ENCODE results near the gene NNMT.
"Not testable (repeated sequence)": the region's sequence is repeated elsewhere in the genome, so short reads cannot be mapped to it uniquely, and the experiment has no call there.

Gene NNMT

DNA sequence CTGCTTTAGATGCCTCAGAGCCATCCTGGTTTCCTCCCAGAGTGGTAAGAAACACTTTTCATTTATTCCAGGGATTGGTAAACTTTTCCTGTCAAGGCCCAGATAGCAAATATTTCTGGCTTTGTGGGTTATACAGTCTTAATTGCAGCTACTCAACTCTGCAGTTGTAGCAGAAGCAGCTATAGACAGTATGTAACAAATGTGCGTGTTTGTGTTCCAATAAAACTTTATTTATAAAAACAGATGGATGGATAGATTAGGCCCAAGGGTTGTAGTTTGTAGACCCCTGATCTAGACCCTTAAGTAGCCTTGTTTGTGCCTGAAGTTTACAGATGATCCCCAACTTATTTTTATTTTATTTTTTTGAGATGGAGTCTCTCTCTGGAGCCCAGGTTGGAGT is 17.9 kb downstream of the NNMT start:
- no peak for DNase-seq

DNA sequence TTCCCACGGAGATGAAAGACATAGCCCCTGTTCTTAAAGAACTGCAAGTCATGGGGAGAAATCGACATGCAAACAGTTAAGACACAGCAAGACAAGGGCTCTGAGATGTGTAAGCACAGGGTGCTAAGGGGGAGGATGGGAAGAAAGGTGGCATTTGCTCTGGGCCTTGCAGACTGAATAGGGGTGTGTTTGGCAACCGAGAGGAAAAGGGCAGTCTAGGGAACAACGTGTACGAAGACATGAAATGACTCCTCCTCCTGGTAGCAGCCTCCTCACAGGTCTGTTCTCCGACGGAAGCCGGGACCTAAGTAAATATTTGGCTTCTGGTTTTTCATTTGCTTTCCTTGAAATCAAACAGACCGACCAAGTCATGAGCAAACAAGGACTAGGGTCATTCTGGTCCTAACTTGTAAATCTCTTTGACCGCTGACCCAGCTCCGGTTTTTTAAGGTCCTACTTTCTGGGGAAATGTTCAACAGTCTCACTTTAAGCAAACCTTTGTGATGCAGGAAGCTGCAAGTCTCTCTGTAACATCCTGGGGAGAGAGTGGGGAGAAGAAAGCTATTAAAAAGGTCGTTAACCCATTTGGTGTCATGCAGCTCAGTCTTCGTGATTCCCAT is 19.7 kb downstream of the NNMT start:
- DNase-seq = no peak

DNA sequence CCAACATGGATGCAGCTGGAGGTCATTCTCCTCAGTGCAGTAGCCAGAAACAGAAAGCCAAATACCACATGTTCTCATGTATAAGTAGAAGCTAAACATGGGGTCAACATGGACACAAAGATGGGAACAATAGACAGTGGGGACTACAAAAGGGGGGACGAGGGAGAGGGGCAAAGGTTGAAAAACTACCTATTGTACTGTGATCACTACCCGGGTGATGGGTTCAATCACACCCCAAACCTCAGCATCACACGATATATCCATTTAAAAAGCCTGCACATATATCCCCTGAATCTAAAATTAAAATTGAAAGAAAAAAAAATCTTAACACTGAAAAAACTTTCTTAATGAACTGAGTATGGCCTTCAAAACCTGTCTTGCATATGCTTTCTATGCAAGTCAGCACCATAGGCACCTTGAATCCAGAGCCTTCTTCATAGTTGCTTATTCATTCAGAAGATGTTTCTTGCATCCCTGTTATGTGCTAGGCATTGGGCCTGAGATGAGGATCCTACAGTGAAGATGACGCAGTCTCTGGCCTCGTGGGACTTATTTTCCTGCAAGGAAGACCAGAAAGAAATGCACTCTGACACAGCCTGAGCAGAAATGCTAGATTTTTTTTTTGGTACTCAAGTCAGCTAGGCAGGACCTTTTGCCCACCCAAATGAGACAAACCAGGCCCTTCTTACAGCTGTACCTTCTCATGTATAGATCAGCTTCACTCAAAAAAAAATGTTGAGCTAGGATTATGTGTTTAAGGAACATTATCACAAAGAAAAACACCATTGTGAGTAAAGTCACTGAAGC is 21.0 kb downstream of the NNMT start:
- no peak for DNase-seq

DNA sequence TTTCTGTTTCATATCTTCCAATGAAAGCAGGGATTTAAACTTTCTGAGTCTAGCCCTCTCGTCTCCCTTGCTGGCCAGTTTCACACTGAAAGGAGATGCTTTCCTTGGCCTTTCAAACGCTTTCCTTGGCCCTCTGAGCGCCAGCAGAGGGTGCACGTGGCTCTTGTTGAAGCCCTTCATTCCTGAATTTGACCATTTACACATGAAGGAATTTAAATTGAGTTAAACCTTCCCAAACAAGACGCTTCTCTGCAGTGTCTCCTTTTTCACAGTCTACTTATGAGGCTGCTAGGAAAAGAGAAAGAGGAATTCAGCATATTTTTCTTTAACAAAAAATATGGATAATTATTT is 21.6 kb downstream of the NNMT start:
- no peak for DNase-seq

DNA sequence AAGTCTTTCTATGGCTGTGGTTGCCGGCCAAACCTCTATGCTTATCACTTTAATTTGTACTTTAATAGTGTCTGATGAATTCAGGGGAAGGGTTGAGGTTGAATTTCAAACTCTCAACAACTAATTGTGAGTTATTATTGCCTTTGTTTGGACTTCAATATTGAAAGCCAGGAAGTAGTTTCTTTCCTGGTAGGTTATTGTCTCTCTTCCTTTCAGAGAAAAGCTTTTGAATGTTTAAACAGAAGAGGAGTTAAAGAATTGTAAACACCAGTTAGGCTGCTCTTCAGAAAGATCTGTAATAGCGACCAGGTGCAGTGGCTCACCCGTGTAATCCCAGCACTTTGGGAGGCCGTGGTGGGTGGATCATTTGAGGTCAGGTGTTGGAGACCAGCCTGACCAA is 22.2 kb downstream of the NNMT start:
- DNase-seq = no peak

DNA sequence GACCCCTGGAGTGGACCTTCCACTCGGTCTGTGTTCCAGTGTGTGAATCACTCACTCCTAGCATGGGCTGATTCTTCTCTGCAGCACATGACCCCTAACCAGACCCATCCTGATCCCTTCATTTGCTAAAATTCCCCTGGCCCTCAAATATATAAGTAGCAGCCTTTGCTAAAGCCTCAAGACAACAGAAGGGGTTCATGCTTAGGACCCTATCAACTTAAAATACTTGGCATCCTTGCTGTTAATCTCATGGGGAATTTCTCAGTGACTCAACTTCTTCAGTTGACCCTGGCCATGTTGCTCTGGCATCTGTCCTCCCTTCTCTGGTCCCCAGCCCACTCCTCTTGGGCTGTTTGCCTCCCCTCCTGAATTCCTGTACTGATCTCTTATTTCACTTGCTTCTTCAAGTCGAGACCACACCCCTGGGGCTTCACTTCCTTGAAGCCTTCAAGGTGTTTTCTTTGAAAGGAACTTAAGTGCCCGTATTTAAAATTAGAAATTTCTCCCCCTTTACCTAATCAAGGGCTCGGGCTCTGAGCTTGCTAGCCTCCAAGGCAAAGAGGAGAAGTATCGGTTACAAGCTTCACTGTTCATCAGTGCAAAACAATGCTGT is 23.6 kb downstream of the NNMT start:
- DNase-seq = no peak

DNA sequence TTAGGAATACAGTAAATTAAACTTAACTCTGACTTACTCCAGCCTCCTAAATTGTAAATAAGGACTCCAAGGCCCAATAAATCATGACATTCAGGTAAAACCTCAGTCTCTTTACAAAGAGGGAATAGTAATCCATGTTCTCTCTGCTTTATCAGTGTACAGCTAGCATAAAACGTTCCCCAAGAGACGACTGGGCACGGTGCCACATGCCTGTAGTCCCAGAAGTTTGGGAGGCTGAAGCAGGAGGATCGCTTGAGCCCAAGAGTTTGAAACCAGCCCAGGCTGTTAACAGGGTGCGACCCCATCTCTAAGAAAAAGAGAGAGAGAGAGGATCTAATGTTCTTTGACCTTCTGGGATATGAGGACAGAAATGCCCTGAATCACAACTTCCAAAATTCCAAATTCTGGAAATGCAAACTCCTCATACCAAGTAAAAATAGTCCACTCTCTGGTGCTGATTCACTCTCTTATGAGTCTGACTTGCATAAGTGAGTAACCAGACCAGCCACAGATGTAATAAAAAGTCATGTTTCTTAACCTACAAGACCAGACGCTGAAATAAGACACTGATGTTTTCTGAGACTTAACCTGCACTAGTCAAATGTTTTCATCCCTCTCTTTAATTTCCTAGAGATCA is 25.5 kb downstream of the NNMT start:
- DNase-seq = no peak

DNA sequence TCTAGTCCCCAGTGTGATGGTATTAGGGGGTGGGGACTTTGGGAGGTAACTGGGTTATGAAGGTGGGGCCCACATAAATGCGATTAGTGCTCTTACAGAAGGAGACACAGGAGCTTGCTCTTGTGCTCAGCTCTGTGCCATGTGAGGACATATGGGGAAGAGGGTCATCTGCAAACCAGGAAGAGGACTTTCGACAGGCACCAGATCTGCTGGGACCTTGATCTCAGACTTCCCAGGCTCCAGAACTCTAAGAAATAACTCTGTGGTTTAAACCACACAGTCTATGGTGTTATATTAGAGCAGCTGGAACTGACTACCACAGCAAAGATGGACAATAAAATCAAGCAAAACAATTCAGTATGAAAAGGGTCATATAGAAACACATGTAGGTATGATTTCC is 26.7 kb downstream of the NNMT start:
- no peak for DNase-seq

DNA sequence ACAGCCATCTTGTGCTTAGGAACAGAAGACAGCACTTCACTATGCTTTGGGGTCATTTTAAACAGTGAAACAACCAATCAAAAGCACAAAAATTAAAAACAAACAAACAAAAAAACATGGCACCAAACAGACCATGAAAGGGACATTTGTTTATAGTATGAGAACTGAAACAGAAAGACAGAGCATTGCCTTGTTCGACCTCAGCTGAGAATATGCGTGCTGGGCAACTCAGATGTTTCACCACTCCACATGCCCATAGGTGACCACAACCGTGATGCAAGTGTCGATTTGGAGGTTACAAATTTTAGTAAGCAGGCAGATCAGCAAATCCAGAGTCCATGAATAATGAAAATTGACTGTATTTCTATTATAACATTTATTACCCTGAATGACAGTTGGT is 30.0 kb downstream of the NNMT start:
- DNase-seq = no peak

DNA sequence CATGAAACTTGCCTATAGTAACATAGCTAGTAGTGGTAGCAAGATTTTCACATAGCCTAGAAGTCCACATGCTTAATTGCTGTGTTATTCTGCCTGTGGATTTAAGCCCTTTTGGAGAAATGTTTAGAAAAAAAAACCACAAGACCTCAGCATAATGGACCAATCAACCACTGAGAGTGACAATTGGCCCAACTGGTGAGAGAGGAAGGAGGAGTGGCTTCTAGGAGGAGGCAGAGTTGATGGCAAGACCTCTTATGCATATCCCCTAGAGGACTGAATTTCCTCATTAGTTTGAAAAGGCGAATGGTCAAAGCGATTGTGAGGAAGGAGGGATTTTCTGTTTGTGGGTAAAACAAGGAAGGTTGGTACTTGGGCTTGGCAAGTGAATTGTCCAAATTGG is 30.6 kb downstream of the NNMT start:
- DNase-seq = no peak

DNA sequence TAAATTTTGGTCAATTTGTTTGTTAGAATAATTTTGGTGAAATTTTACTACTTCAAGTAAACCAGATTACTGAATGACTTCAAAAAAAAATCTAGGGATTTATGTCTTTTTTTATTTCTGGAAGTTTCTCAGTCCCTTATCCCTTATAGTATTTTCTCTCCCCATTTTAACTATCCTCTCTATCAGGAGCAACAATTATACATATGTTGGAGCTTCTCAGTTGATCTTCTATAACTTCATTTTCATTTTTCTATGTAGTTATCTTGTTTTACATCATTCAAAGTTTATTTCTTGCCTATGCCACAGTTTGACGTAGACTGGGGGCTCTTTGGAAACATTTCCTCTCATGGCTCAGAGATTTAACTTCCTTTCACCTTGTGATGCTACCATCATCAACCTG is 34.2 kb downstream of the NNMT start:
- no peak for DNase-seq

DNA sequence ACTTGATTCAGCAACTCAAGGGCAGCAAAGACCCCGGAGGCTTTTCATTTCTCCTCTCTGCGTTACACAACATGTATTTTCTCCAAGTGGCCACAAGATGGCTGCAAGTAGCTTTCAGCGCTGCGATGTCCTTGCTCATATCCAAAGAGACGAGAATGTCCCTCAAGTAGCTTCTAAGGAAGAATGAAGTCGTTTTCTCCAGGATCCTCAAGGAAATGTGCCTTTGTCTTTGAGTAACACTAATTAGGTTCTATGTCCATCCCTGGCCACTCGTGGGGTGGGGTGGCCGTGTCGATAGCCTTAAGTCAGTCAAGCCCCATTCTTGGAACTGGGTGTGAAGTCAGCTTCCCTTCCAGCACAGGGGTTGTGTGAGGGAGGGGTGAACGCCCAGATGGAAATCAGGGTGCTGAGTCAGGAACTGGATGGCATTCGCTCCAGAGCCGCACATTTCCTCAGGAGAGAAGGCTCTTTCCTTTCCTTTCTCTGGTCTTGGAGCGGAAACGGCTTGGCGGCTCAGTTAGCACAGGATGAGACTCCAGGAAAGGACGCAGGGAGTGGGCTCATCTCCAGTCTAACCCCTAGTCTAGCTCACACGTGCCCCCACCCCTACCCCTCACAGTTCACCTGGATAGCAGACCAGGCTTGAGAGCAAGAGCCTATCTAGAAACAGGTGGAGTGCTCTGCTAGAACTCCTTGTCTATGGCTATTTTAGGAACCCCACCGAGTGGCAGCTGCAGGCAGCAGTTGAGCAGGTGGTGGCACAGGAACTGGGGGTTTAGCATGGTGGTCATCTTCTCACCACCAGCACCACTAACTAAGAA is 44.3 kb downstream of the NNMT start:
- DNase-seq = no peak

DNA sequence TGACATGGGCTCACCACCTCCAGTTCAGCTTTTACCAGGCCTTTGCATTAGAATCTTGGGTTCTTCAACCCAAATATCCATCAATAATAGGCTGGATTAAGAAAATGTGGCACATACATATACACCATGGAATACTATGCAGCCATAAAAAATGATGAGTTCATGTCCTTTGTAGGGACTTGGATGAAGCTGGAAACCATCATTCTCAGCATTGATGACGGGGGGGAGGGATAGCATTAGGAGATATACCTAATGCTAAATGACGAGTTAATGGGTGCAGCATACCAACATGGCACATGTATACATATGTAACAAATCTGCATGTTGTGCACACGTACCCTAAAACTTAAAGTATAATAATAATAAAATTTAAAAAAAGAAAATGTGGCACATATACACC is 45.5 kb downstream of the NNMT start:
- not testable (repeated sequence) for DNase-seq

DNA sequence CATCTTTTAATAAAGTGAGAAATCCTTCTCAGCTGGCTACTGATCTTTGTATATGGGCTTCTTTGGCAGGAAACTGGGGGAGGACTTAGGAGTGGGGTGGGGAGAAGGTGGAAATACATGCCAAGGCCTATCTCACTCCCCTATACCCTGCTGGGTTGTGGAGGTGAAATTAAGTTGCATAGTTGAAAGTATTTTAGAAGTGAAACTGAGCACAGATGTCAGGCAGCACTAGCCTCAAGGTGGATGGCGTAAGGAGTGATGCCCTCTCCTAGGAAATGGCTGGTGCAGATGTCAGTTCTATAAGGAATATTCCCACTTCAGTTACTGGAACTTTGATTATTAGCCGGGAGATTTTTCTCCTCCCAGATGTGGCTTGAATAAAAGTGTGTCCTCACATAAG is 46.3 kb downstream of the NNMT start:
- DNase-seq = no peak

DNA sequence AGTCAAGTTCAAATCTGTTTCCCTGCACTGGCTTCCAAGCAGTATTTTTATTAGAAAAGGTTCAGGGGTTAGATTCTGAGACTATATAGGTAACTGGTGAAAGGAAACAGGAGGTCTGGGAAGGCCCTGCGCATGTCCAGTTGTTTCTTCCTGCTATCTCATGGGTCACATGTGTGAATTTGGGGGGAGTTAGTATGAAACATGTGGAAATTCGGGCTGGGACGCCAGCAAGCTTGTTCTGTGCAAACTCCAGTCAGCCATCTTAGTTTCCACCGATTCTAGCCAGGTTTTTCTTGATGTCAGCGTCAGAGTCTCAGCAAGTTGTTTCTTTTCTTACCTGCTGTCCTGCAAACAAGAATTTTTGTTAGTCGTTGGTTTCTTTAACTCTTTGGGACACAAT is 46.8 kb downstream of the NNMT start:
- no peak for DNase-seq

DNA sequence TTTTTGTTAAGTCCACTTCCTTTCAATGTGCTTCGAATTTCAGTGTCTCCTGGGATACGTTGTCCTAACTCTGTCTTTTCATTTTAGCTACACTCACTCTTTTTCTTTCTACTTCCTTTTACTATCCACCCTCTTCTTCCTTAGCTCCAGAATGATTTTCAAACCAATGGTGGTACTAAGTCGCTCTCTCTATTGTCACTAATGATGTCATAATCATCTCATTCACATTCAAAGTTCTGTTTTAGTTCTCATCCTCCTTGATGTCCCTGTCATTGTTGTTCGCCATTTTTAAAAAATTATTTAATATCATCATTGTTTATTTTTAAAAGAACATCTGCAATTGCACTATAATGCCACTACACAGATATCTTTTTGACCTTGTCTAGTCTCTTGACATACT is 47.3 kb downstream of the NNMT start:
- DNase-seq = no peak

DNA sequence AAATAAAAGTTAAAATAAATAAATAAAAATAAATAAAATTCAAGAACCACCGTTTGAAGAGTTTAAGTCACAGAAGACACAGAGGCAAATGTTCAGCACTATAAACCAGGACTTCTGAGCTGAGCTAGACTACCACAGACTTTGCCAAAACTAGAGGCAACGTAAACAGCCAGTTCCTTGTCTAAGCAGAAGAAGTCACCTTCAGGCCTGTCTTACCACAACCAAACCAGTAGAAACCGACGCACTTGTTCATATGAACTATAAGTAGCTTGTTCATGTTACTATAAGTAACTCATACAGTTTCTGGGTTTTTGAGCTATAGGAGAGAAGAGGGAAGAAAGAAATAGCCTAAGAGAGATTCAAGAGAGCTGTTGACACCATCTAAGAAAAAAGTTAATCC is 48.3 kb downstream of the NNMT start:
- DNase-seq = no peak

DNA sequence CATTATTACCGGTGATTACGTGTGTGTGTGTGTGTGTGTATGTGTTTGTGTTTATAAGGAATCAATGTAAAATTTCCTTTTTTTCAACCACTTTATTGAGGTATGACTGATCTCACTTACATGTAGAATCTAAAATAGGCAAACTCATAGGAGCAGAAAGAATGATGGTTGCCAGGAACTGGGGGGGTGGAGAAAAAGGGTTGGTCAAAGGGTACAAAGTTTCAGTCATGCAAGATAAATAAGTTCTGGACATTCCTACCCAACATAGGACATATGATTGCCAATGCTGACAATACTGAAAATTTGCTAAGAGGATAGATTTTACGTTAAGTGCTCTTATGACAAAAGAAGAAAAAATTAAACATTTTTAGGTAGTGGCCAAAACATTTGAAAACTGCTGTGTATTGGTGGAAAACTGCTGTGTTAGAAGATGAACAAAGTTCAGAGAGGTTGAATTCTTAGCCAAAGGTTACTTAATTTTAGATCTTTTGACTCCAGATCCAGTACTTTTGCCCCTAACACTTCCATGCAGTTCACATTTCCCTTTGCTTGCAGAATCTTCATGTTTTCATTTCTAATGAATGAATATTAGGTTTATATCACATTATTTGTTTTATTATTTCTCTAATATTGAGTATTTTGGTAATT is 49.5 kb downstream of the NNMT start:
- no peak for DNase-seq

DNA sequence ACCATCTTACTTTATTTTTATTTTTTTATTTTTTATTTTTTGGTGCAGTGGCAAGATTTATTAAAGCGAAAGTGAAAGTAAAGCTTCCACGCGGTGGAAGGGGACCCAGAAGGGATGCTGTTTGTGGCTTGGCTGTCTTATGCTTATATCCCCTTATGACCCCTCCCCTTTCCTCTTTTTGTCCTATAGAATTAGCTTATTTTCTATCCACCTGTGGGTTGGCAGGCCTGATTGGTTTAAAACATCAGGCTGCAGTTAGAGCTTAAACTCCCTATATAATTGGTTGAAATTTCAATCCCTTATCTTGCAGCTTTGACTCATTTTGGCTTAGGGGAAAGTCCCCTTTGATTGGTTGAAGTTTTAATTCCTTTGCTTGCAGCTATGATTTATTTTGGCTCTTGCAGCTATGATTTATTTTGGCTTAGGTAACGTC is 50.5 kb downstream of the NNMT start:
- no peak for DNase-seq

DNA sequence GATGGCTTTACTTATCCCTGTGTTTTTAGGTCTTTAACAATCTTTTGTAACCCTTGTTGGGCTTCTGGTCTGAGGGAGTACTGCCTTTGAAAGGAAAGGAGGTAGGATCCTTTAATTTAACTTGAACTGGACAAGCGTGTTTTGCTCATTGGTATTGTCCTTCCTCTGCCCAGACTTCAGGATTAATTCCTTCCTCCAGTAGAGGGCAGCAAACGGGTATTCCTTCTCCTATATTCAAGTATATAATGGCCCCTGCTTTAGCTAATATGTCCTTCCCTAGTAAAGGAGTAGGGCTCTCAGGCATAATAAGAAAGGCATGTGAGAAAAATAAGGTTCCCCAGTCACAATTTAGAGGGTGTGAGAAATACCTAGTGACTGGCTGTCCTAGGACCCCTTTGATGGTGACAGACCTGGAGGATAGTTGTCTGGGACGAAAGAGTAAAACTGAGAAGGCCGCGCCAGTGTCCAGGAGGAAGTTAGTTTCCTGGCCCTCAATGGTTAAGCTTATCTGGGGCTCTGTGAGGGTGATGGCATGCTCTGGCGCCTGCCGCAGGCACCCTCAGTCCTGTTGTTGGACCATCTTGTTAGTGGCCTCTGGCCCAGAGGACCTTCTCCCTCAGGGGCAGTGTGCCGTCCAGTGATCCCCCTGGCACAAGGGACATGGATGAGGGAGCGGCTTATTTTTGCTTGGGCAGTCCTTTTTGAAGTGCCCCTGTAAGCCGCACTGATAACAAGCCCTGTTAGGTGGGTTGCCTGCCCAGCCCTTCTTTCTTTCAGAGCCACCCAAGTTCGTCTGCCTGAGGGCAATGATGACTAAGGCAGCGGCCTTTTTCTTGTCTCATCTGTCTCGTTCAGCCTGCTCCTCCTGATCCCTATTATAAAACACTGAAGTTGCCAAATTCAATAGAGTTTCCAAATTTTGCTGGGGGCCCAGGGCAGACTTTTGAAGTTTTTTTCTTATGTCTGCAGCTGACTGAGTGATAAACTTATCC is 52.3 kb downstream of the NNMT start:
- no peak for DNase-seq

DNA sequence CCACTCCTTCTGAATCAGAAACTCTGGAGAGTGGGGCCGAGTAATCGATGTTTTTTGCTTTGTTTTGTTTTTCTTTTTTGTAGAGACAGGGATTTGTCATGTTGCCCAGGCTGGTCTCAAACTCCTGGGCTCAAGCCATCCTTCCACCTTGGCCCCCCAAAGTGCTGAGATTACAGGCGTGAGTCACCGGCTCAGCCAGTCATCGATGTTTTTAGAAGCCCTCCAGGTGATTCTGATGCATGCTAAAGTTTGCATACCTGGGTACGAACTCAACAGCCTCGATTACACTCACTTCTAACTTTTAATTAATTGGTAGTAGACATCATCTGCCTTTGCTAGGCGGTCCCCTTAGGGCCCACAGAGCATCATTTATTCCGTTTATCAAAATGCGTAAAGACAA is 53.8 kb downstream of the NNMT start:
- DNase-seq = no peak

Measured in activated CD4-positive, CD25-positive, alpha-beta regulatory T cell (primary cell).